NT2/D1 (cell line): Measurements from ENCODE around the gene C14orf93.

Experiments used
- DNase-seq: peaks from one replicate; pipeline ENCODE4 v3.0.0-alpha.2; 2011; ENCODE audit warnings: low read depth, low spot score
- H3K27me3 ChIP-seq: 2 replicates; pipeline ENCODE4 v1.6.0; 2011; ENCODE audit warnings: mild to moderate bottlenecking; ENCODE audit not compliant: insufficient read length, insufficient read depth
- H3K36me3 ChIP-seq: 2 replicates; pipeline ENCODE4 v1.6.1; 2011; ENCODE audit warnings: mild to moderate bottlenecking, low read length, mixed read lengths; ENCODE audit not compliant: insufficient read depth, insufficient read length
- H3K4me1 ChIP-seq: 2 replicates; pipeline ENCODE4 v1.5.1; 2011; ENCODE audit not compliant: insufficient read depth, insufficient read length
- H3K4me3 ChIP-seq: 2 replicates; pipeline ENCODE4 v1.5.1; 2011; ENCODE audit warnings: low read depth; ENCODE audit not compliant: insufficient read length
- H3K9ac ChIP-seq: 2 replicates; pipeline ENCODE4 v1.6.0; 2011; ENCODE audit warnings: low read depth; ENCODE audit not compliant: insufficient read length
- H3K9me3 ChIP-seq: 2 replicates; pipeline ENCODE4 v1.5.1; 2011; ENCODE audit warnings: mild to moderate bottlenecking, low read length; ENCODE audit not compliant: insufficient read depth
- SUZ12 ChIP-seq: IDR thresholded peaks from 2 replicates; pipeline ENCODE4 v1.6.1; 2011; ENCODE audit not compliant: insufficient read length, insufficient read depth; ENCODE audit errors: extremely low read depth
- YY1 ChIP-seq: IDR thresholded peaks from 2 replicates; pipeline ENCODE4 v1.6.1; 2011; ENCODE audit not compliant: insufficient read length, insufficient read depth
- ZNF274 ChIP-seq: IDR thresholded peaks from 2 replicates; pipeline ENCODE4 v1.6.1; 2011; ENCODE audit warnings: mild to moderate bottlenecking, low read depth, low read length

C14orf93 gene

DNA sequence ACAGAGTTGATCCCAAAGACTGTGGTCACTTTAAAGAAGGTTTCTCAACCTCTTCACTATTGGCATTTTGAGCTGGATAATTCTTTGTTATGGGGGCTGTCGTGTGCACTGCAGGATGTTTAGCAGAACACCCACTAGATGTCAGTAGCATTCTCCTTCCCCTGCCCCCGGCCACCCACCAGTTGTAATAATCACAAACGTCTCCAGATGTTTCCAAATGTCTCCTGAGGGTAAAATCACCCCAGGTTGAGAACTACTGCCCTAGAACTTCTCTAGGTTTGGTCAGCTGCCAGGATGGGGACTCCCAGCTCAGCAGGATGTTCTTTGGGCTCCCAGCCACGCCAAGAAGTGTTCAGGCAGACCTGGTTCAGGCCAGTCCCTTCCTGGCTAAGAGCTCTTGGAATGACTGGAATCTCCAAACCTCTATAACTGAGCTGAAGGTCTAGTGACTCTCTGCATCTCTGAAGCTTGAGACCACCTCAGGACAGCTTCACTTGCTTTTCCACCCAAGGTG, 15.1 kb downstream of the C14orf93 start:
- DNase-seq, result no peak
- Histone ChIP-seq H3K27me3 (no peaks in the 10 kb centered on the region), H3K4me1 (no peaks in the 10 kb centered on the region), H3K9me3 (no peaks in the 10 kb centered on the region), H3K4me3 (no peak overlapping the region), H3K9ac (no peak overlapping the region), H3K36me3 (peaks cover 6% of the 10 kb centered on the region)
- TF ChIP-seq YY1 (no peak), ZNF274 (no peak), SUZ12 (no peak)

DNA sequence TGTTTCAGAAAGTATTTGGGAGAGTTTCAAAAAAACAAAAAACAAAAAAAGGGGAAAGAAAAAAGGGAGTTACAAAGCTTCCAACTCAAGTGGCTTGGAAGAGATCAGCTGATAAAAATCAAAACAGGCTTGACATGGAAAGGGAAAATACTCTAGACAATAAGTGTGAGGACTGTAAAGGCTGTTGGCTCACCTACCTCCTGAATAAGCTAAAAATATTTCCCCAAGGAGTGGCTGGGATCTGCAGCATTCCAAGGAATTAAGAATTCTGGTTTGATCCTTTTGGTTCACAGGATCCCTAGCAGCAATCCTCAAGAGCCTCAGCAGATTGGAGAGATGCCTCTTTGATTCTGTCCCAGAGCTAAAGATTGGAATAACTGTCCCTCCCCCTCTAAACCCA, 16.4 kb downstream of the C14orf93 start:
- no peaks in the 10 kb centered on the region for H3K27me3 ChIP-seq
- no peaks in the 10 kb centered on the region for H3K9me3 ChIP-seq
- H3K4me1 ChIP-seq, result no peaks in the 10 kb centered on the region
- H3K9ac ChIP-seq, result no peak overlapping the region
- no peak overlapping the region for H3K4me3 ChIP-seq
- peaks cover 5% of the 10 kb centered on the region for H3K36me3 ChIP-seq
- TF ChIP-seq YY1, result no peak
- no peak for DNase-seq

DNA sequence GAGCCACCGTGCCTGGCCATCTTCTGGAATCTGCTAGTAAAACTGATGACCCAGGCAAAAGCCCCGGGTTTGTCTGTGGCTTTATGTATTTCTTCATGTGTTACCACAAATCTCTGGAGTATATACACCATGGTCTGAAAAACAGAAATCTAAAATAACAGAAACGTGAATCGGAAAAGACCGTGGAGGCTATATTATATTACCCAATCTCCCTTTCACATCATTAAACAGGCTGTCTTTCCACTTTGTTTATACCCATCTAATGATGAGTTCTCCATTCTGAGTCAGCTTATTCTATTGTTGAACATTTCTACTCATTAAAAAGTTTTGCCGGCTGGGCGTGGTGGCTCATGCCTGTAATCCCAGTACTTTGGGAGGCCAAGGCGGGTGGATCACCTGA, 18.1 kb downstream of the C14orf93 start:
- Histone ChIP-seq H3K4me3 (no peak overlapping the region), H3K9ac (no peak overlapping the region)
- TF ChIP-seq ZNF274 (no peak), YY1 (no peak), SUZ12 (no peak)

DNA sequence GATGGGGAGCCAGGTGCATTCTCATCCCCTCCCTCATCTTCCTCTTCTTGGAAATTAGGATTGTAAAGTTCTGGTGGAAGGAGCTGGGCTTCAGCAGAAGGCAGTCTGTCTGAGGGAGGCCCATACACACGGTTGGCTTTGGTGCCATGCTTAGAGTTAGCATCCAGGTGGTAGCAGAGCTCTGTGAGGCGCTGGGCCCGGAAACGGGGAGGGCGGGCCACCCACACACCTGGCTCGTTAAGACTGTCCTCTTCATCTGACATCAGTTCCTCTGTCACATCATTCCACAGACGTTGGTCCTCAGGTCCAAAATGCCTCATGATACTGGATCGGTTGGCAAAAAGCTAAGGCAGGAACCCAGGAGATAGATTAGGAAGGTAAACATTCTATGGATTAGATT, 22.7 kb downstream of the C14orf93 start:
- TF ChIP-seq SUZ12 (no peak), YY1 (no peak)
- Histone ChIP-seq H3K4me1 (peaks cover 3% of the 10 kb centered on the region), H3K27me3 (no peaks in the 10 kb centered on the region), H3K9me3 (no peaks in the 10 kb centered on the region), H3K36me3 (peaks cover 7% of the 10 kb centered on the region), H3K4me3 (no peak overlapping the region), H3K9ac (no peak overlapping the region)
- no peak for DNase-seq

More for the DNA sequence above, 18.1 kb downstream of the C14orf93 start:
- no peak for DNase-seq
- Histone ChIP-seq H3K4me1 (no peaks in the 10 kb centered on the region), H3K27me3 (no peaks in the 10 kb centered on the region), H3K9me3 (no peaks in the 10 kb centered on the region), H3K36me3 (peaks cover 7% of the 10 kb centered on the region)

DNA sequence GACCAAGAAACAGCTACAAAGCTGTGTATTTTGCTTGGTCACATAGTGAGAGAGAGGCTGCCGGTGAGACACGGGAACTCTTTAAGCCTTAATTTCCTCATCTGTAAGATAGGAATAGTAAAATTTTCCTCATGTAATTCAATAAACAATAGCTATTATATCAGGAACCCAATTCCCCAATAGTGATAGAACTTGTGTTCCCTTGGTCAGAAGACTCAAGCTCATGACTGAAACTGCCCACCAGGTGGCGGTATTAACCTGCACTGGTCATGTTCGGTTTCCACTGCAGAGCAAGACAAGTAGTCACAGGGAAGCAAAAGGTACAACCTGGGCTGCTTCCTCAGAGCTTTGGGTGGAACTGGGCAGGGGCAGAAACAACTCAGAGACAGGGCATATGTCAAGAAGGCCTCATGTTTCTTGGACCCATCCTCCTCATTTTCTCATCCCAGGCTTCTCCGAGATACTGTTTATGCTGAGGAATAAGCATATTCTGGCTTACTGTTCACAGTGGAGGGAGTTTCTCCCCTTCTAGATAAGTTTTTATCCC, 23.4 kb downstream of the C14orf93 start:
- Histone ChIP-seq H3K27me3 (no peaks in the 10 kb centered on the region), H3K9me3 (no peaks in the 10 kb centered on the region), H3K9ac (no peak overlapping the region), H3K4me3 (no peak overlapping the region), H3K4me1 (peaks cover 3% of the 10 kb centered on the region), H3K36me3 (peaks cover 7% of the 10 kb centered on the region)
- DNase-seq, result peak; percentile 80
- TF ChIP-seq YY1 (no peak), ZNF274 (no peak), SUZ12 (no peak)

DNA sequence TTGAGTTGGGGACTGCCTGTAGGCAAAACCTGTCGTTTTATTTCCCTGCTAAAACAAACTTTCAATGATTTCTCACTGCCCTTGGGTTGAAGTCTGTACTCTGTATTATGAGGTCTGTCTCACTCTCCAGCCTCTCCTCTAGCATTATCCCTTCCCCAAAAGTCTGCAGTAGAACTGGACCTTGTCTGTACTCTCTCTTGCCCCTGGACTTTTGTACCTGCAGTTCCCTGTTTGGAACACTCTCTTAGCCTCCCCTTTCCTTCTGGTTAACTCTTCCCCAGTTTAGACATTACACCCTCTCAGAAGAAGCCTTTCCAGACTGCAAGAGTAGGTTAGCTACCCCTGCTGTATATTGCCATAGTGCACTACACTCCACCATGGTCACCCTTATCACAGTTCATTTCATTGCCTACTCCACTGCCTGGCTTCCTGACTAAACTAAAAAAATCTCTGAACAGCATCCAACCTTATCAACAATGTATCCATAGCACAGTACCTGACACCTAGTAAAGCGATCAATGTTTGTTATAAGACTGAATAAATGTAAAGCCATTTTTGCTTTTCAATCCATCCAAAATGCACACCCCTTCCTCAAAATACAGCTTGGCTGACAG, 23.9 kb downstream of the C14orf93 start:
- Histone ChIP-seq H3K9me3 (no peaks in the 10 kb centered on the region), H3K36me3 (peaks cover 7% of the 10 kb centered on the region), H3K9ac (no peak overlapping the region), H3K4me1 (peaks cover 3% of the 10 kb centered on the region), H3K4me3 (no peak overlapping the region), H3K27me3 (no peaks in the 10 kb centered on the region)
- TF ChIP-seq ZNF274, result no peak
- TF ChIP-seq SUZ12, result no peak
- TF ChIP-seq YY1, result no peak
- no peak for DNase-seq

DNA sequence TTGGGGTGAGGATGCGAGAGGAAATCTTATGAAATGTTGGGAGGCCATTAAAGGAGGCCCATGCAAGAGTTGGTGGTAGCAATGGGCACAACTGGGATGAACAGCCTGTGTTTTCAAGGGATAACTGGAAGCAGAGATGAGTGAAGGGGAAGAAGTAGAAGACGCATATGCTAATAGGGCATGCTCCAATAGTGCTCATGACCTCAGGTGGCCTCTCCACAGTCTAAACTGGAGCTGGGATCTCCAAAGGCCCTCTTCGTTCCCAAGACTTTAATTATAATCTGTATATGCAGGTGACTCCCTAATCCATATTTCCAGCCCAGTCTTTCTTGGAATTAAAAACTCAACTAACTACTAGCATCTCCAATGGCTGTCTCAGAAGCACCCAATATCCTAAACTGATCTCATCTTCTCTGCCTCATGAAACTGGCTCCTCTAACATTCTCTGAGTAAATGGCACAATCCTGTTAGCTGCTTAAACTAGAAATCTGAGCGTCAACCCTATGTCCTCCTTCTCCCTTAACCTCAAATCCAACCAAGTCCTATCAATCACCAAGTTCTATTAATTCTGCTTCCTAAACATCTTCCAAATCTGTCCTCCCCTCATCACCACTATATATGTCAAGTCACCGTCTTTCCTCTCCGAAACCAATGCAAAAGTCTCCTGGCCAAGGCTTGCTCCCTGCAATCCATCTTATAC, 24.8 kb downstream of the C14orf93 start:
- no peaks in the 10 kb centered on the region for H3K9me3 ChIP-seq

More for the DNA sequence above, 24.8 kb downstream of the C14orf93 start:
- H3K27me3 ChIP-seq, result no peaks in the 10 kb centered on the region
- H3K4me1 ChIP-seq, result peaks cover 4% of the 10 kb centered on the region
- no peak overlapping the region for H3K4me3 ChIP-seq
- H3K36me3 ChIP-seq, result peaks cover 7% of the 10 kb centered on the region
- H3K9ac ChIP-seq, result no peak overlapping the region
- DNase-seq, result no peak
- TF ChIP-seq ZNF274, result no peak
- TF ChIP-seq YY1, result no peak
- no peak for TF ChIP-seq SUZ12
